Activated CD8-positive, alpha-beta memory T cell treated with anti-CD3 and anti-CD28 coated beads, Interleukin-2, amount 50 U/mL, for 24 hours (primary cell): ENCODE data around the gene UTP3.
A peak's percentile ranks its signal among the peaks of the same experiment; 100 is the strongest.
"Not testable (repeated sequence)": the region's sequence is repeated elsewhere in the genome, so short reads cannot be mapped to it uniquely, and the experiment has no call there.

Source experiments
- DNase-seq: peaks from one replicate; pipeline ENCODE4 v3.0.0-alpha.2; 2020; ENCODE audit errors: extremely low read depth

The UTP3 gene, protein sequence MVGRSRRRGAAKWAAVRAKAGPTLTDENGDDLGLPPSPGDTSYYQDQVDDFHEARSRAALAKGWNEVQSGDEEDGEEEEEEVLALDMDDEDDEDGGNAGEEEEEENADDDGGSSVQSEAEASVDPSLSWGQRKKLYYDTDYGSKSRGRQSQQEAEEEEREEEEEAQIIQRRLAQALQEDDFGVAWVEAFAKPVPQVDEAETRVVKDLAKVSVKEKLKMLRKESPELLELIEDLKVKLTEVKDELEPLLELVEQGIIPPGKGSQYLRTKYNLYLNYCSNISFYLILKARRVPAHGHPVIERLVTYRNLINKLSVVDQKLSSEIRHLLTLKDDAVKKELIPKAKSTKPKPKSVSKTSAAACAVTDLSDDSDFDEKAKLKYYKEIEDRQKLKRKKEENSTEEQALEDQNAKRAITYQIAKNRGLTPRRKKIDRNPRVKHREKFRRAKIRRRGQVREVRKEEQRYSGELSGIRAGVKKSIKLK

DNA sequence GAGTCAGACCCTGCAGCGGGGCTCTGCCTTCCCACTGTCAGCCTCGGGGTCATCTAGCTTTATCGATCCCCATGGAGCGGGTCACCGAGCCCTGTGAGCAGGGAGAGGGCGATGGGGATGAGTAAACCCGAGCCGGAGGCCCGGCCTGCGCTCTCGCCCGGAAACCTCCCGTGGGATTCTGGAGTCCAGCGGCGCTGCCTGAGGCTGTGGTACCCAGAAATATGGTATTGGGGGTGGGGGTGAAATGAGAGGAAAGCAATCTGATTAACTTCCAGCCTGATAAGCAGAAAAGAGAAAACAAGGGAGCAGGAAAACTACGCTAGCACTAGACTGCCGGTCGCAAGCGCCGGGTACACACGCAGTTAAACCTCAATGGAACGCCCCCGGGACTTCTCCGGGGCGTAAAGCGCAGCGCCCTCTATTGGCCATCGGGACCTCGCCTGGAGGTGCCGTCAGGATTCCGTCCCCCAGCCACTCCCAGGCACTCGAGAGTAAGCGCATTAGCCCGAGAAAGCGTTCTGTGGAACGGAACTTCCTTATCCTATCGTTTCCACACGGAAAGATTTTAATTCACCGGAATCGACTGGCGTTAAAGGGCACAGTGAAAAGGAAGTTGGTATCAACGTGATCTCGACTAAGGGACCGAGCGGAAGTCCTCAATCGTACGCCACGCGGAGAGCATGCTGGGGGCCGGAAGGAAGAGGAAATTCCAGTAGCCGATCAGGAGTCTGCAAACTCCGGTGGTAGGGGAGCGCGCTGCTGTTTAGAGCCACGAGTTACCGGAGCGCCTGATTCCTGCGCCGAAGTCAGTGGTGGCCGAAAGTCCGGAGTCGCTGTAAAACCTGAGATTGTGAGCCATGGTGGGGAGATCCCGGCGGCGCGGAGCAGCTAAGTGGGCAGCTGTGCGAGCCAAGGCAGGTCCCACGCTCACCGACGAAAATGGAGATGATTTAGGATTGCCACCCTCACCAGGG is at the start of gene UTP3:
TSS of gene UTP3 (plus strand) at position 712 of the 974 bp plus-strand sequence. CDS start at position 858, 146 bp downstream.
- DNase-seq = peak; percentile 84

DNA sequence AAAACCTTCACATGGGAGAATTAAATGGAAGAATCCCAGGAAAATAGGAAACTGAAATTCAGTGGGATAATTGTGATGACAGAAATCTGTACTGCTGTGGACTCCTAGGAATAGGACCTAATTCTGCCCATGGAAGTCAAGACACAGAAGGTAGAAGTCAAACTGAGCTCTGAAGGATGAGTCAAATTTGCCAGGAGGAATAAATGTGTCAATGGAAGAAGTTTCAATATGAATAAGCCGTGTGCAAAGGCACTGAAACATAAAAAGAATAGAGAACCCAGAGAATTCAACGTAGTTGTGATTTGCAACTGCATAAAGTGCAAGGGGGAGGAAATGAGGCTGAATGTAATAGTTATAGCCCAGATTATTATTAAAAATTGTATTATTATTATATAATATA is 48.1 kb upstream of the UTP3 start:
- no peak for DNase-seq

DNA sequence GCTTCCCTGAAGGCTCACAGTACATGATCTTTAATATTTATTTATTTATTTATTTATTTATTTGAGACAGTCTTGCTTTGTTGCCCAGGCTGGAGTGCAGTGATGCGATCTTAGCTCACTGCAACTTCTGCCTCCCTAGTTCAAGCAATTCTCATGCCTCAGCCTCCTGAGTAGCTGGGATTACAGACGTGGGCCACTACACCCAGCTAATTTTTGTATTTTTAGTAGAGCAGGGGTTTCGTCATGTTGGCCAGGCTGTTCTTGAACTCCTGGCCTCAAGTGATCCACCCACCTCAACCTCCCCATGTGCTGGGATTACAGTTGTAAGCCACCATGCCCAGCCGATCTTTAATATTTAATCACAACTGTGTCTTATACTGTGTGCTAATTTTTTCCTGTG is 37.6 kb upstream of the UTP3 start:
- DNase-seq = not testable (repeated sequence)

GRCh38 chr4:70651864-70652506 is 36.3 kb upstream of the UTP3 start:
- no peak for DNase-seq

- DNase-seq = no peak
Observed at GRCh38 chr4:70654605-70655011, 33.7 kb upstream of the UTP3 start.

DNA sequence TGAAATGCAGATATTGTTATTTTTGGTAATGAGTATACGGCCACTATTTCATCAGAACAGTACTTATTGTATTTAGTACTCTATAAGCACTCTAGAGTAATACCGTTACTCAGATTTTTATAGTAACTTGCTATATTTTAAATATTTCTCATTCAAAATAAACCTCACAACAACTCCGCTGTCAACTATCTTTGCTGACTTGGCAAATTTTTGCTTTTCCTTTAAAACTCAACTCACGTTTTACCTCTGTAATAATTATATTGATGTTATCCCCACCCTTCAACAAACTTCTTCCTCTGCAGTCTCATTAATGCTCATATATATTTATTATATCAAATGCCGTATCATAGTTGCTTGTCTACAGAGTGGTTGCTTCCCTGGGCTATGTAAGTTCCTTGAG is 31.0 kb upstream of the UTP3 start:
- no peak for DNase-seq

DNA sequence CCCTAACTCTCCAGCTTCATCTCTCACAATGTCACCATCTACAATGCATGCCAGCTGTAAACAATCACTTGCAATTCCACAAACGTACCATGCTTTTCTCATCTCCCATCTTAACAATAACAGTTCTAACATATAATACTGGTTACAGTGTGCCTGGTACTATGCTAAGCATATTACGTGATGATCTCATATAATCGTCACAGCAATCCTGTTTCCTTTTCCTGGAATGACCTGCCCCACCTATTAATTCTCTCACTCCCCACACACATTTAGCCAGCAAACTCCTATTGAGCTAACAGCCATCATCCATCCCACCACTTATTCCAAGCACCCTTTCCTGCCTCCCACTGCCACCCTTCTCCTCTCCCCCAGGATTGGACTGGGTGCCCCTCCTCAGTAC is 29.9 kb upstream of the UTP3 start:
- DNase-seq = no peak

GRCh38 chr4:70660106-70660505 is 28.2 kb upstream of the UTP3 start:
- no peak for DNase-seq

GRCh38 chr4:70661309-70661922 is 26.9 kb upstream of the UTP3 start:
- not testable (repeated sequence) for DNase-seq

DNA sequence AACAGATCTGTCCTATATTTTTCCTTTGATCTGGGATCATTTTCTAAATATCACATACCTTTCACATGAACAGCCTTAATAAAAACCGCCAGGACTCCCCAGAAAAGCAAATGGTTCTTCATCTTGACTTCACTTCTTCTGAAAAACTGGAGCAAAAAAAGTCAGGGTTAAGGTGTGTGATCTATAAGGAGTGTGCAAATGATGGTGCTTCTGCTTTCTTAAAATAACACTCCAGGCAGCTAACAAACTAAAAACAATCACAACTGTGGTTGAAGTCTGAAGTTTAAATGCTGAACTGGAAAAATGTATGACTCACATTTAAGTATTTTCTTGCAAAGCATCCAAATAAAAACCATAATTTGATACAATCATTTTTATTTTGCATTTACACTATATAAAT is 22.0 kb upstream of the UTP3 start, which contains the start of gene JCHAIN:
TSS of gene JCHAIN (minus strand) at position 140 of the 400 bp plus-strand sequence. CDS start at position 122, 18 bp downstream.
- DNase-seq = no peak

GRCh38 chr4:70667740-70668535 is 20.4 kb upstream of the UTP3 start:
- DNase-seq = no peak

DNA sequence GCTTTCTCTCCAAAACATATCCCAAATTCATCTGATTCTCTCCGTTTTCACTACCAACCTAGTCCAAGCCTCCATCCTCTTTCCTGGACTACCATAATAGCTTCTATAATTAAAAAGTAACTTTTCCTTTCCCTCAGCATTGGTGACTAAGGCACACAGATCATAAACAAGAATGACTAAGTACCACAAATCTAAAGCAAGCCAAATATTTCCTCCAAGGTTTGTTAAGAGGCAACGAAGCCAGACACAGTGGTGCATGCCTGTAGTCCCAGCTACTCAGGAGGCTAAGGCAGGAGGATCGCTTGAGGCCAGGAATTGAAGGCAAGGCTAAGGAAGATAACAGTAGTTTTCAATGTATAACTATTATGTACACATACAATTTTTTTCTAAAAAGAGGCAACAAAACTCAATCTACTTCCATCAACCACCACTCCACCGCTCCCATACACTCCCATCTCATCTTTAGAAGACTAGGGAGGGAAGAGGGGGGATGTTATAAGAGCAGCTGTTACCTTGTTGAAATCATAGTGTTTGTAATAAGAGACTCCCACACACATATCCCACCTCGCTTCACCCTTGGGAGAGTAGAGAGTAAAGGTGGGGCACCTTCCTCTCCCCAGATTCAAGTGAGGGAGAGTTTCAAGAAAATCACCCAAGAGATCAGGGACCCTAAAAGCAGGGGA is 17.9 kb upstream of the UTP3 start:
- no peak for DNase-seq

DNA sequence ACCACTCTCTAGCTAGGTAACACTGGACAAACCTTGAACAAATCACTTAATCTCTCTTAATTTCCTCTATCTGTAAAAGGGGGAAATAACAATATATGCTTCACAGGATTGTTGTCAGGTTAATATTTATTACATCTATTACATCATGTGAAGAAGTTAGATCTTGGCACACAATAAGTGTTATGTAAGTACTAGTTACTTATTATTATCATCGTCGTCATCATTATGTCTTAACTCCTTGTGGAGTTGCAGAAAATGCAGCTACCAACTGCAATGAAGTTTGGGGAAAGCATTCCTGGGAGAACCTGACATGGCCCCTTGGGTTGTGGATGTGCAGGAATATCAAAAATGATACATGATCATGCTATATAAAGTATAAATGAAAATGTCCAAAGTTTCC is 17.2 kb upstream of the UTP3 start:
- DNase-seq = no peak

DNA sequence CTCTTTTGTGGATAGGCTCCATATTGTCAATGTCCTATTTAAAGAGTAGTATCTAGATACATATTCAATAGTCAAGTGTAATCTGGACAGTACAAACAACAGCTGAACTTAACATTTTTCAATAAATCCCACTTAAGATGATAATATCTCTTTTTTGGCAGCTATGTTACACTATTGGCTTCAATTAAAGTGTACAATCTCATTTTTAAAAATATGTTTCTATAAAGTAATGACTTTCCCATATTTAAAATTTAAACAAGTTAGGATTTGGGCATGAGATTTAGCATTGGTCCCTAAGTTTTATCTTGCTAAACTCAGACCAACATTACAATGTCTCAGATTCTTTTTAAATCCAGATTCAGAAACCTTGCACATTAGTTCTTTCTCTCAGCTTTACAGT is 14.1 kb upstream of the UTP3 start:
- no peak for DNase-seq

DNA sequence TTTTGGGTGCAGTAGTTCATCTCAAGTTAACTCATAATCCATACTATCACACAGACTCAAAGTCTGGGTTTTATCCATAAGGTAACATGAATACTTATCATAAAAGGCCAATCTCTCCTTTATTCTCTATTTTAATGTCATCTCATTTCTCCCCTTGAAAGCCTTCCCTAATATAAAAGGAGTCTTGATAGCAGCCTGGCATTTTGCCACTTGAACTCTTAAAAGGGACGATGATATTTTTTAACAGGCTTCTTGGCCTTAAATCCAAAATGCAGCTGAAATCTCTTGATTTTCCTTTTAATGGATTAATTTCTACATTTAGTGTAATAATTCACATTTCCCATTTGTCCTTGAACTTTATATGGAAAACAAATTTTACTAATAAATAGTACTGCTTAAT is 13.6 kb upstream of the UTP3 start:
- DNase-seq = no peak

DNA sequence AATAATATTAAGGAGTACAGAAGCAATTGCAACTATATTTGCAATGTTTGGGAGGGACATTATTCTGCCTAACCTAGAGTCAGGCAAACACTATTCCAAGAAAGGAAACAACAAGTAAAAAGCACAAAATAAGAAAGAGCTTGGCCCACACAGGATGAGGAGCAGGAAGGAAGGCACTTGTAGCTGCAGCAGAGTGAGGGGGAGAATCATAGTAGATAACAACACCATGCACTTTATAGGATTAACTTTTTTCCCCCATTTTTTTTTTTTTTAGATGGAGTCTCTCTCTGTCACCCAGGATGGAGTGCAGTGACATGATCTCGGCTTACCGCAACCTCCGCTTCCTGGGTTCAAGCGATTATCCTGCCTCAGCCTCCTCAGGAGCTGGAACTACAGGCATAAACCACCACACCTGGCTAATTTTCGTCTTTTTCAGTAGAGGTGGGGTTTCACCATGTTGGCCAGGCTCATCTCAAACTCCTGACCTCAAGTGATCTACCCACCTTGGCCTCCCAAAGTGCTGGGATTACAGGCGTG is 11.7 kb upstream of the UTP3 start:
- no peak for DNase-seq

DNA sequence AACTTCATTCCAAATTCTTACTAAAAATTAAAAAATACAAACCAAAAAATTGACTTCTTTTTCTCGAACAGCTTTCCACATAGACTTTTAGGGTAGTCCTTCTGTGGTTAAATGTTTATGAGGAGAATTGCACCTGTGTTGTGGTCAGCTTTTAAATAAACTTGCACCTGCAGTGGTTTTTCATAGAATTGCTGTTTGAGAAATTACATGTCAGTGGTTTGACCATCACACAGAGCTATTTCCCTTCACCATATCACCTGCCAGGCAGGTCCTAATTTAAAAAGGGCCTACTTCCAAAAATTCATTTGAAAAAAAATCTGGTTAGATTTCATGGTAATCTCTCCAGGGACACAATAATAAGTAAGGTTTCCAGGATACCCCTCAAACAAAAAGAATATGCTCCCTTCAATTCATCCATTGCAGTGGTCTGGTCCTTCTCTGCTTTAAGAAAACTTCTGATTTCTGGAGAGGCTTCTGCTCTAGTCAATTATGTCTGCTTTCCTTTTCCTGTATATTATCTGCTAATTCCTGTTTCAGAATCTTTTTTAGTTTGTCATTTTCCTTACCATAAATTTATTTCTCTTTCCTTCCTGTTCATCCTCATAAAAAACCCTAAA is 9.8 kb upstream of the UTP3 start:
- DNase-seq = no peak

DNA sequence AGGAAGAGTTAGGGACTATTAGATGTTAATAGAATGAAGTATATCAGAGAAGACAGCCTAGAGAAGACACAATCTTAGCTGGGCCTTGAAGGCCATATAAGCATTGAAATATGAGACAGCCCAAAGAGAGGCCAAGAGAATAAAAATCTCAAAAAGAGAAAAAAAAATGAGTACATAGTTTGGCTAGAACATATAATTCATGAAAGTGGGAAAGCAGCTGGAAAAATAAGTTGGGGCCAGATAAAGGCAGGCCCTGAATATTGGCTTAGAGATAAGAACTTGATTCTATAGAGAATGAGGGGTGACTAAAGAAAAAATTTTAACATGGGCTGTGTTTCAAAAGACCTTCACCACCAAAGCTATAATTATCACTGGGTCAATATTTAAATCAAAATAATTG is 7.4 kb upstream of the UTP3 start:
- DNase-seq = no peak

- DNase-seq = no peak
Observed at GRCh38 chr4:70681704-70682103, 6.6 kb upstream of the UTP3 start.
